Activated CD8-positive, alpha-beta memory T cell treated with anti-CD3 and anti-CD28 coated beads, Interleukin-2, amount 50 U/mL, for 4 hours (primary cell): ENCODE measurements around the gene SHFL.

Experiments used
- DNase-seq: peaks from one replicate; pipeline ENCODE4 v3.0.0-alpha.2; 2020

SHFL gene

DNA sequence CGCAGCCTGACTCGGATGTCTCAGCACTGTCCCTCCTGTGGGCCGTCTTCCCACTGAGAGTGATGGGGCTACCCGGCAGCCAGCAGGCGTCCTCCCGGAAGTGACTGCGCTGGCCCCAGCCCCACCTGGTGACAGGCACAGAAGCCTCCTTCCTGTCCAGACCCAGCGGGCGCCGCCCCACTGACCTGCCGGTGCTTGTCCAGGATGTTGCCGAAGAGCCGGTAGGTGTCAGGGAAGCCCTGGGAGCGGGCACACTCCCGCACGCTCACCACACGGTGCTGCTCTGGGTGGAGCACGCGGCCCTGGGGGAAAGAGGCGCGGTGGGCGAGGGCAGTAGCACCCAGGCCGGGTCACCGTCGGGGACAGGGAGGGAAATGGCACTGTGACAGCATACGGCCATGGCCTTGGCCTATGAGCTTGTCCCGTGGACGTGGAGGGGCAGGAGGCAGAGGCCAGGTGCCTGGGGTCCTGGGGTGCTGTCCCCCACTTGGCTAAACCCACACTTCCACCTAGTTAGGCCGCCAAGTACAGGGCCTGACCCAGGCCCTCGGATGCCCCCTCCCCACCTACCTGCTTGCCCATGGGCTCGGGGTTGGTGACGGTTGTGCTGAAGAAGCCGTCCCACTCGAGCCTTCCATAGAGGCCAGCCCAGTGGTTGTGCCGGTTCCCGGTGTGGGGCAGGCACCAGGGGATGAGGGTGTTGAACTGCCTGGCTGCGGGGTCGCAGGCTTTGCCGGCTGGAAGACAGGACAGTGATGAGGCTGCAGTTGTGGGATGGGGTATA lies 49.6 kb downstream of the SHFL start:
- no peak for DNase-seq

- DNase-seq, result no peak
Measured at GRCh38 chr19:10136936-10137335, 50.8 kb downstream of the SHFL start.

DNA sequence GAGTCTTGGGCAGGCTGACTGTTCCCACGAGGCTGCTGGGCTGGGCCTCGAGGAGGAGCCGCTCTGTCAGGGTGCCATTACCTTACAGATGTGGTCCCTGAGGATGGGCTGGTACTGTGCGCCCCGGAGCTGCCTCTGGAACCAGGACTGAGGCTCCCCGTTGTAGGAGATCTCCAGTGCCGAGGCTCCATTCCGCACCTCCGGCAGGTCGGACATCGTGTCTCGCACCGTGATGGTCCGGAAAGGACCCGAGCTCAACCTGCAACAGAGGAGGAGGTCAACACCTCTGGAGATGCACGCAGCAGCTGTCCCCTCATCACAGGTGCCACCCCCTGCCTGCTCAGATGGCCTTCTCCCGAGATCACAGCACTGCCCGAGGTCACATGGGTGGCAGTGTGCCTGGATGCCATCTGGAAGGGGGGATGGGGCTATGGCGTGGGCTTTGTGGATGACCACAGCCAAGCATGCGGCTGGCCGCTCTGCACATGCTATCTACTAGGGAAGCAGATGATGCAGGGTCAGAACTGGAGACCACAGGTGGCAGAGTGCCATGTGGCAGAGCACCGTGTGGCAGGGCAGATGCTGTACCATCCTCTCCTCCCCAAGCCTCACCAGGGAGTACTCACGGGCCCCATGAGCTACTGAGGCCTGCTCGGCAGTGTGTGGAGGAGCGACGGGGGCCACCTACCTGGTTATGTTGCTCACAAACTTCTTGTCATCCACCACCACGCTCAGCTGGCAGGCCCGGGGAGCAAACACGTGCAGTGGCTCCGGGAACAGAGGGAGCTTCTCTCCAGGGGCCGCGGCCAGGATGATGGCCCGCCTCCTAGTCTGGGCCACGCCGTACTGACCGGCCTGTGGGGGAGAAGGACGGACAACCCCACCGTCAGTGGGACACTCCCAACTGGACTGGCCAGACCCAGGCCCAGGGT lies 51.9 kb downstream of the SHFL start:
- no peak for DNase-seq

GRCh38 chr19:10138879-10139795 lies 53.0 kb downstream of the SHFL start:
- DNase-seq, result no peak

DNA sequence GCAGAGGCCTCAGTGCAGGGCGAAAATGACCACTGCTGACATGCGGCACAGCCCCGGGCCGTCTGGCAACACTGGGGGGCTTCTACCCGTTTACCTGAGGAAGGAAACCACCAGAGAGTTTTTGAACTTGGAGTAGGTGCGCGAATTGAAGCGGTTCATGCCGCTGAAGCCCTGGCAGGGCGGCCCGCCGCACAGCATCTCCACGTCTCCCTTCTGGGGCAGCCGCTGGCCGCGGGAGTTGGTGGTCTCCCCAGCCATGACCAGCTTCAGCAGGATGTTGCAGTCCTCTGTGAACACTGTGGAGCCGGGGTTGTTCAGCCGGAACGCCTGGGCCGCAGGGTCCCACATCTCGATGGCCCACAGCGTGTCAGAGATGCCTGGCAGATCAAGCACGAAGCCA lies 53.8 kb downstream of the SHFL start:
- no peak for DNase-seq

DNA sequence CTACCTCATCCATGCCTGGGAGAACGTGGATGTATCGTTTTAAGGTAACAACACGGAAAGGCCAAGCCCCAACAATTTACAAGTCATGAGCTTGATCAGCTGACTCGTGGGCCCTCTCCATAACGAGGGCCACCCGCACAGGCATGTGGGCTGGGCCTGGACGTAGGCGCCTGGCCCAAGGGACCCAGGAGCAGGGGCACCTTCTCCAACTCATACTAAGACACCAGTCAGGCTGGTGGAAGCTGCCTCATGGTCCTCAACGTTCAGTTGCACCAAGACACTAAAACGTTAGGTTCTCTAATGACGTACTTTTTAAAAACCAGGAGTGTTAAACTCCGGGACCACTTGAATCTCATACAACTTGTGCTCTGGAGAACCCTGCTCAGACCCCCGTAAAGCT lies 55.4 kb downstream of the SHFL start:
- no peak for DNase-seq

DNA sequence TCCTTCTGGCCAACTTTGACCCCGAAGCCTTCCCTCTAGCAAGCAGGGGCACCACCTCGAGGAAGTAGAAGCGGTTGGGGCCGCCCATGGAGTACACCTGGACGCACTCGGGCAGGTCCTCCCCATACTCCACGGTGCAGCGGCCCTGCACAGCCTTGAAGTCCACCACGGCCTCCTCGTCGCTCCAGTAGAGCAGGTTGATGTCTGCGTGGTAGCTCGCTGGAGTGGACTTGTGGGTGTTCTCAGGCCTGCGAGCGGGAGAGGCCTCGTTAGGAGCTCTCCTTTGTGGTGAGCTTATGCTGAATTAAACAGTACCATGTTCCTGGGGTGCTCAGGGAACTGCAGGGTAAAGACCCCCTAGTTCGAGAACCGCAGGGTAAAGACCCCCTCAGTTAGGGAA lies 55.9 kb downstream of the SHFL start:
- DNase-seq, result no peak
